ENCODE results near the gene RTN4R.
A peak's percentile ranks its signal among the peaks of the same experiment; 100 is the strongest.

RTN4R gene

DNA sequence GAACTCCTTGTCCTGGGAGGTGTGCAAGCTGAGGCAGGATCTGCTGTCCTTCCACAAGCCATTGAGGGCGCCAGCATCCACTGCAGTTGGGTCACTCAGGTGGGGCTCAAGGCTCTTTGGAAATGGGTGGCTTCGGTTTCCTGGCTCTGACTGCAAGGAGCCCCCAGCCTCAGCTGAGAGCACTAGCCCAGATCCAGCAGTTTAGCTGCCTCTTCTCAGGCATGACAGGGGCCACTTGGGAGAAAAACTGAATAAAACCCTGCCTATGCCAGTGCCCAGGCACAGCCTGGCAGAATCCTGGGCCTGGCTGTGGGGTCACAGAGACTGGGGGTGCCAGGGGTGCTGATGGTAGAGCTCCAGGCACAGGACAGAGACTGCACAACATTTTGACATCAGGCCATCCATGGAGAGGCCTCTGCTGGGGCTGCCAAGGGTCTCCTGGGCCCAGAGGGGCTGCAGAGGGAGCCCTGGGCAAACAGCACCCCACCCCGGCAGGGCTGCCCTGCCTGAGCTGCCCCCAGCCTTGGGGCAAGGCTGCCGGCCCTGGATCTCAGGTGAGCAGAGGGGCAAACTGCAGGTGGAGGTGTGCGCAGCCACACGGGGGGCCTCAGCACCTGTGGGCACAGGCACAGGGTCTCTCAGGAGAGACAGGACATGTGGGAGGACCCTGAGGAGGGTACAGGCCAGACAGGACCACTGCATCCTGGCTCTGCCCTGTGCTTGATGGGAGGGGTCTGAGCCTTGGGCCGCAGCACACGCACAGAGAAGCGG lies 28.3 kb downstream of the RTN4R start:
- DNase-seq = no peak

DNA sequence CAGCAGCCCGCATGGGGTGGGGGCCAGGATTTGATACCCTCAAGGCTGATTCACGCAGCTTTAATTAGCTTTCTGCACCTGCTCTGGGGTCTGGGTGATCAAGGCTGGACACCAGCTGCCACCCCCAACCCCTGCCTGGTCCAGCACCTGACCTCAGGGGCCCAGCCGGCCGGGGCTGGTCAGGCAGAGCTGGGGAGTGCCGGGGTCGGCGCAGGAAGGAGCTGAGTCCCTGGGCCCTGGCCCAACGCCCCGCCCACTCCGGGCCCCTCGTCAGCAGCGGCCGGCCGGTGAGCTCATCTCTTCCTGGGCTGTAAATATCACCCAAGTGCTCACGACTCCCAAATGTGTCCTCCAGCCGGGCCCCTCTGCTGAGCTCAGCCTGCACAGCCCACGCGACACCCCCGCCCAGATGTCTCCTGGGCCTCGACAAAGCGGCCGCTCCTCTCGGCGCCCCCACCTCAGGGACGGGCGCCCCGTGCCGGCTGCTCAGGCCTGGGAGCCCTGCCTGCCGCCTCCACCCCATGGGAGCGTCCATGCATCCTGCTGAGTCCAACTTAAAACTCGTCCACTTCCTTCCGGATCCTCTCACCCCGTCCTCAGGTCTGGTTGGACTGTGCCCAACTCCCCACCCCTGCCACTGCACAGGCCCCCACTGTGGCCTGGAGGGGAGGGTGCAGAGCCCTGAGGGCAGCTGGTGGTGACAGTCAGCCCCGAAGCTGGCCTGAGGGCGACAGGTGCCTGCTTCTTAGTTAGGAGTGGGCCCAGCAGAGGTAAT lies 29.0 kb downstream of the RTN4R start:
- peak; percentile 65 for DNase-seq

DNA sequence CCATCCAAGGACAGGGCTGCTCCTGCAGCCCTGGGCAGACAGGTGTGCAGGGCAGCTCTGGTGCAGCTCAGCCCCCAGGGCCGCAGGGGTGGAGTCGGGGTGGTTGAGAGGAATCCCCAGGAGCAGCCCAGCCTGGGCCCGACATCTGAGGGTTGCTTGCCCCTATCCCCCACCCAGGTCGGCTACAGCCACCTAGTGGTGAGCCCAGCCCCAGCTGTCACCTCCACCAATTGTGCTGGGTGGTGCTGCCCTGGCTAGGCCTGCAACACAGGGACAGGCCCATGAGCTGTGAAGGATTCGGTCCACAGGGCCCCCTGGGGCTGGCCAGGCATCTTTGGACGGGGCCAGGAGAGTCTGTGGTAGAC lies 29.6 kb downstream of the RTN4R start:
- peak; percentile 65 for DNase-seq

DNA sequence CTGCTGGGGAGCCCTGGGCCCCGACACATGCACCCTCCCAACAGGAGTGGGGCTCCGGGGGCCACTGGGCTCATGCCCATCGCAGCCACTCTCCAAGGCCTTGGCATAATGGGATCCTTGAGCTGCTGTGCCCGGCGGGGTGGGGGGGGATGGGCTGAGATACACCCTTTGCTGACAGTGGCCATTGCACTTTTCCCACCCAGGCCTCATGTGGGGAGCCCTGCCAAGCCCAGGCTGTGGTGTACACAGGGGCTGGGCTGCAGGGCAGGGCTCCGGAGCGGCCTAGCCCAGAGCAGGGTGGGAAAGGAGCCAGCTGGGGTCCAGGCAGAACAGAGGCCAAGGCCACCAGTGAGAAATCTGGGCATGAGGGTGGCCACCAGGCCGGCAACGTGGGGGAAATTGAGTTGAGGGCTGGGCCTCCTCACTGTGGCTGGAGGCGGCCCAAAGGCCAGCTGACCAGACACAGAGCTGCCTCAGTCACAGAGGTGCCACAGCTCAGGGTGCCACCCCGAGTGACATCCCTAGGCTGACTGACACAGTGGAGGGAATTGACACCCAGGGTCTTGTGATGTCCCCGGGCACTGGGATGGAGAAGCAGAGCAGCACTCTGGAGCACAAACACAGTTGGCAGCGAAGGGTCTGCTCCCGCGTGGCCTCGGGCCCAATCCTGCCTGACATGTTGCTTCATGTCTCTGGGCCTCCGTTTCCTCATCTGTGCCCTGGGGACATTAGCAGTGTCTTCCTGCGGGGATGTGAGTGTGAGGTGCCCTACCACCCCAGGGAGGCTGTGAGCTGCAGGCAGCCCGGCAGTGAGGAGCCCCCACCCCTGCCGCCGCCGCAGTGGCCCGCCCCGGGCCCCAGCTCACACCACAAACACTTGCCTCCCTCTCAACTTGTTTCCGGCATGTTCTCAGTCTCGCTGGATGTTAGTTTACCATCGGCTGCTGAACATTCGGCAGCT lies 30.4 kb downstream of the RTN4R start:
- no peak for DNase-seq

DNA sequence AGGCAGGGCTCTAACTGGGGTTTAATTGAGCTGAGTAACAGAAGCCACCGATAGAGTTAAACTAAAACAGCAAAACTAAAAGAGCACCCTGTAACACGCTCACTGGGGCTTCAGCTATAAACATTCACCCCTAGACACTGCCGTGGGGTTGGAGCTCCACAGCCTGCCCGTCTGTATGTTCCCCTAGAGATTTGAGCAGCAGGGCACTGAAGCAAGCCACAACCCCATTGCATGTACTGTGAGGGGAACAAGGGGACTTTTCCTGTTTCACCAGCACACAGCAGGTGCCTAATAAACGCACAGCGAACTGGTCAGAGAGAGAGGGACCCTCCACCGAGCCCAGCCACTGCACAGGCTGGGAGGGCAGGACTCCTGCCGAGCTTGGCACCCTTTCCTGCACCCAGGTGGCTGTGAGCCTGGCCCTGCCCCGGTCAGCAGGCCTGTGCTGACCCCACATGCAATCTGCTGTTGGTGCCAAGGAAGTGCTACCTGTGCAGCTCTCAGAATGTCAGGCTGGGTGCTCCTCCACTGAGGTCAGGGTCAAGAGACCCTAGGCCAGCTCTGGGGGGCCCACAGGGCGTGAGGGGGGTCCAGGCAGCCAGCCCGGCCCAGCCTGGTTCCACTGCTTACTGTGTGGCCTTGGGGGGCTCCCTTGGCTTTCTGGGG lies 31.9 kb downstream of the RTN4R start:
- DNase-seq = no peak

DNA sequence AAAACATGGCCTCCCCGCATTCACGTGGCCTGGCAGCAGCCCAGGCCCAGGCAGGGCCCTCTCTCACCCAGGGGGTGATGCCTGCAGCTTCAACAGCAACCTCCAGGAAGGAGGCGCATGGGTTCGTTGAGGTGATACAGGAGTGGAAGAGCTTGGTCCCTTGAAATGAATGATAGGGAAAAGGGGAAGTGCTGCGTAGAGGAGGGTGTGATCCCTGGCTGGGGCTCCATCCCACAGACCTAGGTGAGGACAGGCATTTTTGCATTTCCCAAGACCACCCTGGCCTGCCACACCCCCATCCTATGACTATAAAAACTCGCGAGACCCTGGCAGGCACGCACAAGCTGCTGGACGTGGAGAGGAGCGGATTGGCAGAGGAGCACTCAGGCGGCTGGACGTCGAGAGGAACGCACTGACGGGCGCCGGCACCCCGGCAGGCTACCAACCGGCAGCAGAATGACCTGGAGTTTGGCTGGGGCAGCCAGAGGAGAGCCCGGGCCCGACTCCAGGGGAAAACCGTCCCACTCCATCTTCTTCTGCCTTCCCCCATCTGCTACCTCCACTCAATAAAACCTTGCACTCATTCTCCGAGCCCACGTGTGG lies 32.6 kb downstream of the RTN4R start:
- no peak for DNase-seq

DNA sequence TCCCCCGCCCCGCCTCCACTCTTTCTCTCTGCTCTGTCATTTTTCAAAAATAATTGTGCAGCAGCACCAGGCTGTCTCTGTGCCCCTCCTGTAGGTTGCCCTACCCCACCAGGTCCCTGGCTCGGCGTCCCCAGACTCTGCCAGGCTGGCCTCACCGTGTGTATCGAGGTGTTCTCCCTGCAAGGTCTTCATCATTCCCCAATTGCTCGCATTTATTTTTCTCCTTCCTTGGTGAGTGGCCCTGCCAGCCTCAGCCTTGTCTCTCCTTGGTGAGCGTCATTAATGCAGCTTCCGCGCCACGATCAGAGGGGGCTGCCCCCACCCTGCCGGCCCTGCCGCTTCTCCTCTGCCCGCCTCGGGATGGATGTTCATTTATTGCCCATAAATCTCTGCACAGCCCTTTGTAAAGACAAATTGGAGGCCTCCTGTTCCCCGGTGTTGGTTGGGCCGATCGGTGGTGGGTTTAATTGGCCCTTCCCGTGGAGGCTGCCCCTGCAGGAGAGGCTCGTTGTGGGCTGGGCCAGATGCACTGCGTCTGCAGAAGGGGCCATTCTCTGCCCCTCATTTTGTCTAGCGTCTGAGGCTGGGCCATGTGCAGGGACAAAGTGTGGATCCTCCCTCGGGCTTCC lies 33.2 kb downstream of the RTN4R start:
- DNase-seq = no peak

DNA sequence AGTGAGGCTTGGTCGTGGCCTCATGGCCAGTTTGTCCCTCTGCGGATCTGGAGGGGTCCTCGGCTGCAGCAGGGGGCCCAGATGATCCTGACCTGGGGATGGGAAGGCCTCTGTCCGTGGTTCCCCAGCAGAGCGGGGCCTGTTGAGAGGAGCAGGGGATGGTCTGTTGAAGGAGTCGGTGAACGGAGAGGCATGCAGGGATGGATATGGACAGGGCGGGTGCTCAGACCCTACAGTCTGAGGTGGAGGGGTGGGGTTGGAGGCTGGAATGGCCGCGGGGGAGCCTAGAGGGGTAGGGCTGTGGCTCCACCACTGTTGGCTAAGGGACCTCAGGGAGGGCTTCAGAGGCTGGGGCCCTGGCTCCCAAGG lies 33.8 kb downstream of the RTN4R start:
- DNase-seq = no peak

DNA sequence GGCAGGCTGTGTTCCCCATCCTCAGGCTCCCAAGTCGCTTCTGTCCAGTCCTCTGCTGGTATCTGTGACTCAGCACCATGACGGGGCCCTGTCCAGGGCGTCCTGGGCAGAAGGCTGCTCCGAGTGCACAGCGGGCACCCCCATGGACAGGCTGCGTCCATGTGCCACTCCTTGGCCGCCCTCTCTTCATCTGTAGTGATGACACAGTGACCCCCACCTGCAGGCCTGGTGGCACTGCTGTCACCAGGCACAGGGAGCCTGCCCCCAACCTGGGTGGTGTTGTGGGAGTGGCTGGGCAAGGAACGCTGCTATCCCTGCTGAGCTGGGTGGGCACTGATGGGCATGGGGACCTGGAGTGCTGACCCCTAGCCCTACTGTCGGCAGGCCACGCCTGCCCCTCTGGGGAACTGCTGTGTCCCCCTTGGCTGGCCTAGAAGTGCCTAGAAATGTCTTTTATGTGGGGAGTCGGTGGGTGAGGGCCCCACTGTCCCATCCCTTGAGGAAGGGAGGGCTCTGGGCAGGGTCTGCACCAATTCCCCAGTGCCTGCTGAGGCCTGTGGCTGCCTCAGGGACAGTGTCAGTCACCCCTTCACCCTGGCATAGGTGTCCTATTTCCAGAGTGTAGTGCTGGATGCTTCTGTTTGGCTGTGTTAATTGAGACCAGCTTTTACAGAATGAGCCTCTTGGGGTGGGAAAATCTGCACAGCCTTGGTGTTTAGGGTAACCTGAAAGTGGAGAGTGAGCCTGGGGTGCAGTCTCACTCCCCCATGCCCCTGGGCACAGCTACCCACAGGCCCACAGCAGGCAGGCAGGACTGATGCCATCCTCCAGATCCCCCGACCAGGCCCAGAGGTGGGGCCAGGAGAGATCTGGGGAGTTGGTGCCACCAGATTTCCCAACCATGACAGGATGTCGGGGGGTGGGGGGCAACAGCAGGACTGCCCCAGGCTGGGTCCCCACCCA lies 34.5 kb downstream of the RTN4R start:
- no peak for DNase-seq

DNA sequence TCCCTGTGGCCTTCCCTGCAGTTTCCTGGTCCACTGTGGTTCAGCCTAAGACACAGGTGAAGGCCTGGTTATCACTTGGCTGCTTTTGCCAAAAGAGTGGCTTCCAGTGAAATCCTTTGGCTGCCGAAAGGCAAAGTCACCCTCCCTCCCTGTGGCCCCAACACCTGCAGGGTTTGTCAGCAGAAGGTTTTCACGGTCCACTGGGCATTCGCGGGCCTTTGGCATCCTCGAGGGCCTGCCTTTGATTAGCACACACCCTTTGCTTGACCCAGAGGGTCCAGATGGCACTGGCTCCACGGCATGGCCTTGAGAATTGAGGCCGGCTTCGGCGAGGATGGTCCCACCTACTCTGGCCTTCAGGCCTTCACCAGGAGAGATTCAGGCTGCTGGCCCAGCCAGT lies 35.3 kb downstream of the RTN4R start:
- no peak for DNase-seq

DNA sequence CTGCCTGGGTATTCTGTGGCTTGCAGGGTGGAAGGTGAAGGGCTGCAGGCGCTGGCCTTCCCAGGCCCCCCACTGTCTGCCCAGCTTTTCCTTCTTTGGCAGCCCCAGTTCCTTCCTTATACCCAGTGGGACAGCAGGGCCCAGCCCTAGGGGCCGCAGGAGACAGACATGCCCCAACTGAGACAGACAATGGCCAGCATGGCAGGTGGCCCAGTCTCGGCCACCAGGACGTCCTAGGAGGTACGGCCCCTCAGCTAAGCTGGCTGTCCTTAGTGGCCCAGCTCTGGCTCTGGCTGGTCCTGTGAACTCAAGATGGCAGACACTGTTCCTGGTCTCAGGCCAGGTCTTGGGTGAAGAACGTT lies 35.9 kb downstream of the RTN4R start:
- DNase-seq = no peak

DNA sequence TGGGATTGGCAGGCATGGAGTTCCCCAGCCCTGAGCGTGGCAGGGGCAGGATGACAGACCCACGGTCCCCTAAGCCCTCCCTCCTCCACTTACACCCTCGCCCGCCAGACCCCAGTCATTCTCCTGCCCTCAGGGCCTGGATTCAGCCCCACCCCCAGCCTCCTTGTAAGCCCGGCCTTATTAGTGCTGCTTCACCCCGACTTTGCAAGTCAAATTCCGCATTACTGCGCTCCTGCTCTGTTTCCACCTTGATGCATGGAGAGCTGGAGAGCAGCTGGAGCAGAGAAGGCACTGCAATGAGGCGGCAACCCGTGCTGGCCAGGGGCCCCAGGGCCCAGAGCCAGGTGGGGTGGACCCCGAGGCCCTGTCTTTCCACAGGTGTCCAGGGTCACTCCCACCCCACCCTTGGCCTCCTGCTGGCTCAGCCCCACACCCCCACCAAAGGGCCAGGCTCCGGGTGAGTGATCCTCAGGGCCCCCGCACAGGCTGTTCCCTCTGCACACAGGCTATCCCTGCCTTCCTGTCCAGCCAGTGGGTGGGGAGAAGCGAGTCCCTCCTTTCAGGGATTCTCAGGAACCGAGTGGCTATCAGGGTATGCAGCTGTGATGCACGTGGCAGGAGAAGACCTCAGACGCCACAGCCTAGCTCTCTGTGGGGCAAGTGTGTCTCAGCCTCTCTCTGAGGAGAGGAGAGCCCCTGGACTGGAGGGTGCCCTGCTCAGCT lies 36.4 kb downstream of the RTN4R start:
- DNase-seq = no peak

DNA sequence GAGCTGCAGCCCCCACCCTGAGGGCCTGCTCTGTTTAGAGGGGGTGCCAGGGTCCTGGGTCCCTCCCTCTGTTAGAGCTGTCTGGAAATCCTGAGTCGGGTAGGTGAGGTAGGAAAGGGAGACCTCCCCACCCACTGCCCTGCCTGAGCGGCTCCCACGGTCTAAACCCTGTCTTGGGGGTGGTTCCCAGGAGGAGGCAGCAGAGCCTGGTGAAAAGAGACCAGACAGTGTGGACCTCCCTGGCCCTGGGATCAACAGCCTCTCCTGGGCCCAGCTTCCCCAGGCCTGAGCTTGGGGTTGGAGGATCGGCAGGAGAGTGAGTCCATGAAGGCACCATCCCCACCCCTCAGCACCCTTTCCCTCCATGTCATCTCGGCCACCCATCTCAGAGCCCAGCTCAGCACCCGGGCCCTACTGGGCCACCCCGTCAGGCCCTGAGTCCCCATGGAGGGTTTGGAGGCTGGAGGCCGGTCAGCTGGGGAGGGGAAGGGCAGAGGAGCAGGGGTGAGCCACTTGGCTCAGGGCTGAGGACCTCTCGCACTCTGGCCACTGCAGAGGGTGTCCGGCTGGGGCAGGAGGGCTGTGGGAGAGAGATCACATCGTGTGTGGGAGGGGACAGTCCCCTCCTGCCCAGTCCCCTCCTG lies 37.2 kb downstream of the RTN4R start:
- DNase-seq = no peak

DNA sequence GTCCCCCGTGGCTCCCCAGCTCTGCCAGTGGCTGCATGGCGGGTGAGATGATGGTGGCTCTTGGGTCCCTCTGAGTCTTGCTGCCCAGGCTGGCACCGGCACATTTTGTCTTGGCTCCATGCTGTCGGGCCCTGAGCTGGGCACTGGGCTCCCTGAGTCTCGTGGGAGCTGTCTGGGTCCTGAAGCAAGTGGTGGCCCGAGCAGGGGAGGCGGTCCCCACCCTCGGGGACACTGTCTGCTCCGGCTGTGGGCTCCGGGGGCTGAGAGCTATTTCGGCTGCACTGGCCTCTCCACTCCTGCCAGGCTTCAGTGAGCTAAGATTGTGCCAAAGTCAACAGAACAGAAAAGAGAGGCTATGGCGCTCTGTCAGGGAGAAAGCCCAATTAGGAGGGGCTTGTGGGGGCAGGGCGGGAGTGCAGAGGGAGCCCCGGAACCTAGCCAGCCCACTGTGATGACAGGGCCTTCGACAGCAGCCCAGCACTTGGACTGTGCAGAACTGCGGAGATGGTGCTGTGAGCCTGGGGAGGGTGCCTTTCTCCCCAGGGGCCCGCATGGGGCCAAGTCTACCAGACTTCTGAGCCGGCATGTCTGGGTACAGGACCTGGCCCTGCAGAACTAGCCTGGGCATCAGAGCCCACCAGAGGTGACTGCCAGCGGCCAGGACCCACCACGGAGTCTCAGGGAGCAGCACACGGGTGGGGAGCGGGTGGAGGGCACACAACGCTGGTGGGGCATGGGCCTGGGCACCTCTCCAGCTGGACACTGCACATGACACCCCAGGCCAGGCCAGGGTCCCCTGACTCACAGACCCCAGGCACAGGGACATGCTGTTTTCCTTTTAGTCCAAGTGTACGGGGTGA lies 38.0 kb downstream of the RTN4R start:
- no peak for DNase-seq

DNA sequence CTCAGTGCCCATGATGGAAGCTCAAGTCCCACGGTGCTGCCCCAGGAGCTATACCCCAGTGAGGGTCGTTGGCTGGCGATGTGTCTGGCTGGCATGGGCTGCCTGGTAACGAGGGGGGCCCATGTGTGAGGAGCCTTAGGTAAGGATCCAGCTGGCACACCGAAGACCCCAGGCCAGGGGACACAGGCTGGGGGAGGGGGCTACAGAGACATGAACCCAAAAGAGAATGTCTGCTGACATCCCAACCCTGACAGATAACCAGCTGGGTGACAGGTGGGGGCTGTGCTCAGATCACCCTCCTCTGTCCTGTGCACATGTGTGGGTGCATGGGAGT lies 39.2 kb downstream of the RTN4R start:
- DNase-seq = no peak

DNA sequence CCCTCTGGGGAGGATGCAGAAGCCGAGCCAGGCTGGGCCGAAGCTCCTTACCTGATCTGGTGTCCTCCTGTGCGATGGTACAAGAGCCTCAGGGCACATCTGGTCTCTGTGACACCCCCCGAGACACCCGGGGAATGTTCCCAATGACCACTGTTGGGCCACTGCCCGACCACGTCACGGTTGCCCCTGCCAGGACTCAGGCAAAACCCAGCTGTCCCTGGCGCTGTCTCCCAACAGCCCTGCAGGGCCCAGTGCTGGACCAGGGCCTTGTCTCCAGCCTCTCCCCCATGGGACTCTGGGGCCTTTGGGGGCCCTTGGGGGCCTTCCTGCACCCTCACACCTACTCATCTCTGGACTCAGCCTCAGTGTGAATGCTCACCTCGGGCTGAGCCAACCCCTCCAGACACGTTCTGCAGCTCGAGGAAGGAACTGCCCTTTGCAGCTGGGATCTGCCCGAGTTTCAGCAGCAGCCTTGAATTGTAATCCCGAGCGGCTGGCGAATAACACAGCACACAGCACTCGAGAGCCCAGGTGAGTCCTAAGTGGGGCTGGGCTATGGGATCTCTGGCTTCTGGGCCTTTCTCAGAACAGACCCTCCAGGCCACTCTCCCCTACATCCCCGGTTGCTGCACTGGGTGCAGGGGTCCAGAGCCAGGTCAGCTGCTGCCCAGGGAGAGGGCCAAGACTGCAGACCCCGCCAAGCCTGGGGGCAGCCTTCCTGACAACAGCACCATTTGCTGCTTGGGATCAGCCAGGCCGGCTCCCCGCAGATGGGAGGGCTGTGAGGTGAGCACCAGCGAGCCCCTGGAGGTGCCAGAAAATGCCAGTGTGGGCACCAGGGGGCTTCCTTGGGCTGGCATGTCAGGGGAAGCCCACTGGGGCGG lies 39.8 kb downstream of the RTN4R start:
- DNase-seq = no peak

DNA sequence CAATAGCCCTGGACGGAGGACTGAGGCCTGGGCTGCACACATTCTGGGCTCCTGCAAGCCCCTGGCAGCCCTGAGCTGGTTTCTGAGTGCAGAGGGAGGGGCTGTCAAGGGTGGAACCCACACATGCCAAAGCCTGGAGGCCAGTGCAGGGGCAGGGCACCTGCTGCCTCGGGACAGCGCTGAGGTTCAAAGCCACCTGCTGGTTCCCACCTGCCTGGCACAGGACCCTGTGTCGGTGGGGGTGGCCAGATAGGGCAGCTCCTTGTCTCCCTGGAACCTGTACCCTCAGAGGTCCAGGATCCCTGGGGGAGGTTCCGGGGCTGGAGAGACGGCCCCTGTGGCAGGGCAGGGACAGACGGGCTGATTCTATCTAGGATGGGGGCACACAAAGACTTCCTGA lies 40.8 kb downstream of the RTN4R start:
- peak; percentile 17 for DNase-seq
